ENCODE data around the gene MRPS25. TPM values are rescaled to one million over a fixed set of nuclear protein-coding genes. Genes with fewer than 3 reads are reported as not detected.

Gene MRPS25
- total and polyA plus RNA-seq, 9 of the 15 experiments (the other 6 are each of a cell fraction or from before 2014, with no cell fraction given), result 34.3 to 129 (median 78.2) TPM

DNA sequence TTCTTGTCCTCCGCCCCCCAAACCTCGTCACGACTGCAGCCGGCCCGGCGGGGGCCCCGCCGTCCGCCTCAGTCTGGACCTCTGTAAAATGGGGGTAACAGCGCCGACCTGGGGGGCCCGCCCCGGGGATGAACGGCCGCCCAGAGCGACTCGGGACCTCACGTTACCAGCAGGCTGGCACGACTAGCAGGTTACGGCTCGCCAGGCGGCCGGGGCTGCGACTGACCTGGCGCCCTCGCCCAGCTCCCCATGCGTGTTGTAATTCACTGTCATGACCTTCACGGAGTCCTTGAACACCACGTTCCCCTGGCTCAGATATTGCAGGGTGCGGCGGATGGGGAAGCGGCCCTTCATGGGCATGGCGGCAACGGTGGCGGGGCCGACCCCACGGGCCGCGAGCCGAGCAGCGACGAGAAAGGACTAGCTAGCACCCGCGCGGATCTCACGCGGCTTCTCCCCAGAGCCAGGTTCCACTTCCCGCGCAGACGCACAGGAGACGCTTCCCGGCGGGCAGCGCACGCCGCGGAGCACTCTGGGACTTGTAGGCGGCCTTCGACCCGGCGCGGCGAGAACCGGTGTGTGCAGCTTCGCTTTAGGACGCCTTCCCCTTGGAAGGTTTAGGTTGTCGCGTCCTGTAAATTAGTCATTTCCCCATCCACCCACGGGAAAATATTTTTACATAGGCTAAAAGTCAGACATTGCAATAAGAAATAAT is at the start of gene MRPS25 (continued):
- TF ChIP-seq, protein P1, sequence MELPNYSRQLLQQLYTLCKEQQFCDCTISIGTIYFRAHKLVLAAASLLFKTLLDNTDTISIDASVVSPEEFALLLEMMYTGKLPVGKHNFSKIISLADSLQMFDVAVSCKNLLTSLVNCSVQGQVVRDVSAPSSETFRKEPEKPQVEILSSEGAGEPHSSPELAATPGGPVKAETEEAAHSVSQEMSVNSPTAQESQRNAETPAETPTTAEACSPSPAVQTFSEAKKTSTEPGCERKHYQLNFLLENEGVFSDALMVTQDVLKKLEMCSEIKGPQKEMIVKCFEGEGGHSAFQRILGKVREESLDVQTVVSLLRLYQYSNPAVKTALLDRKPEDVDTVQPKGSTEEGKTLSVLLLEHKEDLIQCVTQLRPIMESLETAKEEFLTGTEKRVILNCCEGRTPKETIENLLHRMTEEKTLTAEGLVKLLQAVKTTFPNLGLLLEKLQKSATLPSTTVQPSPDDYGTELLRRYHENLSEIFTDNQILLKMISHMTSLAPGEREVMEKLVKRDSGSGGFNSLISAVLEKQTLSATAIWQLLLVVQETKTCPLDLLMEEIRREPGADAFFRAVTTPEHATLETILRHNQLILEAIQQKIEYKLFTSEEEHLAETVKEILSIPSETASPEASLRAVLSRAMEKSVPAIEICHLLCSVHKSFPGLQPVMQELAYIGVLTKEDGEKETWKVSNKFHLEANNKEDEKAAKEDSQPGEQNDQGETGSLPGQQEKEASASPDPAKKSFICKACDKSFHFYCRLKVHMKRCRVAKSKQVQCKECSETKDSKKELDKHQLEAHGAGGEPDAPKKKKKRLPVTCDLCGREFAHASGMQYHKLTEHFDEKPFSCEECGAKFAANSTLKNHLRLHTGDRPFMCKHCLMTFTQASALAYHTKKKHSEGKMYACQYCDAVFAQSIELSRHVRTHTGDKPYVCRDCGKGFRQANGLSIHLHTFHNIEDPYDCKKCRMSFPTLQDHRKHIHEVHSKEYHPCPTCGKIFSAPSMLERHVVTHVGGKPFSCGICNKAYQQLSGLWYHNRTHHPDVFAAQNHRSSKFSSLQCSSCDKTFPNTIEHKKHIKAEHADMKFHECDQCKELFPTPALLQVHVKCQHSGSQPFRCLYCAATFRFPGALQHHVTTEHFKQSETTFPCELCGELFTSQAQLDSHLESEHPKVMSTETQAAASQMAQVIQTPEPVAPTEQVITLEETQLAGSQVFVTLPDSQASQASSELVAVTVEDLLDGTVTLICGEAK (IDR thresholded peaks at IDR 0.05), result no peak; the same call in 1 of the 2 replicates
- TF ChIP-seq, protein P1 (CRISPR knock-in tag; IDR thresholded peaks at IDR 0.05), result no peak
- TF ChIP-seq ZNF586 (CRISPR knock-in tag; conservative IDR thresholded peaks at IDR 0.05), result no peak
- TF ChIP-seq BHLHE40 (IDR thresholded peaks at IDR 0.05; ENCODE audit: low read length), result 0 out of 2 replicates have a peak, but pooled peaks have one; percentile 7
- no peak for TF ChIP-seq TOE1 (IDR thresholded peaks at IDR 0.05; ENCODE audit: borderline replicate concordance)
- no peak for TF ChIP-seq TOE1 (CRISPR knock-in tag; IDR thresholded peaks at IDR 0.05; ENCODE audit: borderline replicate concordance, low read depth)
- TF ChIP-seq NCOR1 (IDR thresholded peaks at IDR 0.05), result no peak
- TF ChIP-seq, protein P2, sequence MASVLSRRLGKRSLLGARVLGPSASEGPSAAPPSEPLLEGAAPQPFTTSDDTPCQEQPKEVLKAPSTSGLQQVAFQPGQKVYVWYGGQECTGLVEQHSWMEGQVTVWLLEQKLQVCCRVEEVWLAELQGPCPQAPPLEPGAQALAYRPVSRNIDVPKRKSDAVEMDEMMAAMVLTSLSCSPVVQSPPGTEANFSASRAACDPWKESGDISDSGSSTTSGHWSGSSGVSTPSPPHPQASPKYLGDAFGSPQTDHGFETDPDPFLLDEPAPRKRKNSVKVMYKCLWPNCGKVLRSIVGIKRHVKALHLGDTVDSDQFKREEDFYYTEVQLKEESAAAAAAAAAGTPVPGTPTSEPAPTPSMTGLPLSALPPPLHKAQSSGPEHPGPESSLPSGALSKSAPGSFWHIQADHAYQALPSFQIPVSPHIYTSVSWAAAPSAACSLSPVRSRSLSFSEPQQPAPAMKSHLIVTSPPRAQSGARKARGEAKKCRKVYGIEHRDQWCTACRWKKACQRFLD (CRISPR knock-in tag; IDR thresholded peaks at IDR 0.05), result peak; percentile 93
- TF ChIP-seq CC2D1A (IDR thresholded peaks at IDR 0.05), result no peak
- TF ChIP-seq ZNF76 (CRISPR knock-in tag; IDR thresholded peaks at IDR 0.05; ENCODE audit: borderline replicate concordance), result peak; percentile 90; the same call in 1 of the 2 replicates
- peak; percentile 98 for TF ChIP-seq EP400 (IDR thresholded peaks at IDR 0.05)
- TF ChIP-seq BRD9 (IDR thresholded peaks at IDR 0.05; ENCODE audit: low read depth, partially characterized antibody), result no peak
- no peak for TF ChIP-seq ZKSCAN1 (IDR thresholded peaks at IDR 0.05; ENCODE audit: low read depth, low read length)
- peak; percentile 77; the same call in 1 of the 2 replicates for TF ChIP-seq HNRNPL (IDR thresholded peaks at IDR 0.05; ENCODE audit: low read depth, low read length)
- TF ChIP-seq PTRF (tag; IDR thresholded peaks at IDR 0.05), result no peak
- peak; percentile 91 for TF ChIP-seq RBM25 (IDR thresholded peaks at IDR 0.05; ENCODE audit: low read depth, low read length, severe bottlenecking)
- no peak for TF ChIP-seq TEAD2 (tag; IDR thresholded peaks at IDR 0.05)
- peak; percentile 72 for TF ChIP-seq CCNT2 (IDR thresholded peaks at IDR 0.05; ENCODE audit: borderline replicate concordance, extremely low read depth, insufficient read length, low read depth, low read length)
- no peak for TF ChIP-seq HDAC6 (IDR thresholded peaks at IDR 0.05; ENCODE audit: low read depth, low read length)

Measured in K562 (cell line).